ENCODE data around the gene NEK1.

- TF ChIP-seq CTCF (IDR thresholded peaks at IDR 0.05) (no peak), POLR2A (IDR thresholded peaks at IDR 0.05) (no peak), EP300 (IDR thresholded peaks at IDR 0.05) (no peak)
Observed at GRCh38 chr4:169464080-169464479, 148.3 kb downstream of the NEK1 start.
